ENCODE measurements around the gene PLA2G1B.

PLA2G1B gene

GRCh38 chr12:120331390-120331789, 3.8 kb upstream of the PLA2G1B start:
- Histone ChIP-seq H3K36me3 (ENCODE audit: low read depth) (no peaks in the 10 kb centered on the region), H3K9me3 (ENCODE audit: severe bottlenecking) (no peaks in the 10 kb centered on the region), H3K4me1 (ENCODE audit: insufficient read depth, poor library complexity, severe bottlenecking) (no peaks in the 10 kb centered on the region), H3K27me3 (ENCODE audit: insufficient read depth, poor library complexity, severe bottlenecking) (no peaks in the 10 kb centered on the region), H3K27ac (ENCODE audit: poor library complexity, severe bottlenecking) (no peak overlapping the region), H3K4me3 (ENCODE audit: severe bottlenecking) (no peak overlapping the region)
- no peak for TF ChIP-seq CTCF (IDR thresholded peaks at IDR 0.05; ENCODE audit: poor library complexity, severe bottlenecking)
- ATAC-seq (ENCODE audit: low read depth) (no peak), DNase-seq (ENCODE audit: low spot score) (no peak)

DNA sequence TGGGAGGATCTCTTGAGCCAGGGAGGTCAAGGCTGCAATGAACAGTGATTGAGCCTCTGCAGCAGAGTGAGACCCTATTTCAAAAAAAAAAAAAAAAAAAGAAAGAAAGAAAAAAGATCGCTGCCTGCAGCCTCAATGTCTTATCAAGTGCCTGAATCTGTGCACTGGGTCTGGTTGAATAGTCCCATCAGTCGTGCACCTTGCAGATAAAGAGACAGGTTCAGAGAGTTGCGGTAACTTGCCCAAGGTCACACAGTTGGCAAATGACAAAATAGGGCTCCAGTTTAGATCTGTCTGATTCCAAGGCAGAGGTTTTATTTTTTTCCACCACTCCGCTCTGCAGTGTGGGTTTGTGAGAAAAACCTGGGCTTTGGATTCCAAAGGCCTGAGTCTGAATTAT, 649 bp upstream of the PLA2G1B start:
- TF ChIP-seq CTCF (IDR thresholded peaks at IDR 0.05; ENCODE audit: poor library complexity, severe bottlenecking): no peak
- no peak for ATAC-seq (ENCODE audit: low read depth)

DNA sequence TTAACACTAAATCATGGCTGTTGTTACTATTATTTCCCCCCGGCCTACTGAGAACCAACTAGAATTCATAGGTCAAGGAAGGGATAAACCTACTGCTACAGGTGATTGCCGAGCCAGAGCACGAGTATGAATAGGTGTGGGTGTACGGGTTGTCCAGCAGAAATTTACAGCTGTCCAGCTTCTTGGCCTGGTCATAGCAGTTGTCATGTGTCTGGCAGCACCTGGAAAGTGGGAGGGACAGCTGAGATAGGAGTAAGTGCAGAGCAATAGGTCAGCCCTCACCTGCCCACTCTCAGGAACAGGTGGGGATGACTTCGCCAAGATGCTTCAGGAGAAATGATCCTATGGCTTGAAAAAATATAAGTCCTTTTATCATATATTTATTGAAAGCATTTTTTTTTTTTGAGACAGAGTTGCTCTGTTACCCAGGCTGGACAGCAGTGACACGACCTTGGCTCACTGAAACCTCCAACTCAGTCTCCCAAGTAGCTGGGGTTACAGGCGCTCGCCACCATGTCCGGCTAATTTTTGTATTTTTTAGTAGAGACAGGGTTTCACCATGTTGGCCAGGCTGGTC, 2.6 kb downstream of the PLA2G1B start:
- no peak overlapping the region for H3K4me3 ChIP-seq (ENCODE audit: severe bottlenecking)
- no peak overlapping the region for H3K27ac ChIP-seq (ENCODE audit: poor library complexity, severe bottlenecking)
- ATAC-seq (ENCODE audit: low read depth): no peak

More for the DNA sequence above, 649 bp upstream of the PLA2G1B start:
- Histone ChIP-seq H3K9me3 (ENCODE audit: severe bottlenecking) (no peaks in the 10 kb centered on the region), H3K27me3 (ENCODE audit: insufficient read depth, poor library complexity, severe bottlenecking) (no peaks in the 10 kb centered on the region), H3K27ac (ENCODE audit: poor library complexity, severe bottlenecking) (no peak overlapping the region), H3K4me1 (ENCODE audit: insufficient read depth, poor library complexity, severe bottlenecking) (no peaks in the 10 kb centered on the region), H3K36me3 (ENCODE audit: low read depth) (no peaks in the 10 kb centered on the region), H3K4me3 (ENCODE audit: severe bottlenecking) (no peak overlapping the region)
- no peak for DNase-seq (ENCODE audit: low spot score)

DNA sequence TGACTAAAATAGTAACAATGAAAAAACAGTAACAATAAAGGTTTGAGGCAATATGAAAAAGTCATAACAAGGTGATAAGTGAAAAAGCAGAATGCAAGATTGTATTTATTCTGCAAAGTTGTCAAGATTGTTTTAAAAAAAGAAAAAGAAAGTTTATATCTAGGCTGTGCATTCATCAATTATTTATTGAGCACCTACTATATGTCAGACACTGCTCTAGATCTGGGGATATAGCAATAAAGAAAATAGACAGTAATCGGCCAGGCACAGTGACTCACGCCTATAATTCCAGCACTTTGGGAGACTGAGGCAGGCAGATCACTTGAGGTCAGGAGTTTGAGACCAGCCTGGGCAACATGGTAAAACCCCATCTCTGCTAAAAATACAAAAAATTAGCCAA, 3.8 kb downstream of the PLA2G1B start:
- DNase-seq (ENCODE audit: low spot score) (no peak), ATAC-seq (ENCODE audit: low read depth) (no peak)
- no peak for TF ChIP-seq CTCF (IDR thresholded peaks at IDR 0.05; ENCODE audit: poor library complexity, severe bottlenecking)
- H3K27me3 ChIP-seq (ENCODE audit: insufficient read depth, poor library complexity, severe bottlenecking): no peaks in the 10 kb centered on the region
- H3K9me3 ChIP-seq (ENCODE audit: severe bottlenecking): no peaks in the 10 kb centered on the region
- H3K36me3 ChIP-seq (ENCODE audit: low read depth): no peaks in the 10 kb centered on the region
- H3K27ac ChIP-seq (ENCODE audit: poor library complexity, severe bottlenecking): no peak overlapping the region
- no peaks in the 10 kb centered on the region for H3K4me1 ChIP-seq (ENCODE audit: insufficient read depth, poor library complexity, severe bottlenecking)
- no peak overlapping the region for H3K4me3 ChIP-seq (ENCODE audit: severe bottlenecking)

More for the DNA sequence above, 2.6 kb downstream of the PLA2G1B start:
- Histone ChIP-seq H3K36me3 (ENCODE audit: low read depth) (no peaks in the 10 kb centered on the region), H3K27me3 (ENCODE audit: insufficient read depth, poor library complexity, severe bottlenecking) (no peaks in the 10 kb centered on the region), H3K4me1 (ENCODE audit: insufficient read depth, poor library complexity, severe bottlenecking) (no peaks in the 10 kb centered on the region), H3K9me3 (ENCODE audit: severe bottlenecking) (no peaks in the 10 kb centered on the region)
- TF ChIP-seq CTCF (IDR thresholded peaks at IDR 0.05; ENCODE audit: poor library complexity, severe bottlenecking): no peak
- DNase-seq (ENCODE audit: low spot score): no peak

DNA sequence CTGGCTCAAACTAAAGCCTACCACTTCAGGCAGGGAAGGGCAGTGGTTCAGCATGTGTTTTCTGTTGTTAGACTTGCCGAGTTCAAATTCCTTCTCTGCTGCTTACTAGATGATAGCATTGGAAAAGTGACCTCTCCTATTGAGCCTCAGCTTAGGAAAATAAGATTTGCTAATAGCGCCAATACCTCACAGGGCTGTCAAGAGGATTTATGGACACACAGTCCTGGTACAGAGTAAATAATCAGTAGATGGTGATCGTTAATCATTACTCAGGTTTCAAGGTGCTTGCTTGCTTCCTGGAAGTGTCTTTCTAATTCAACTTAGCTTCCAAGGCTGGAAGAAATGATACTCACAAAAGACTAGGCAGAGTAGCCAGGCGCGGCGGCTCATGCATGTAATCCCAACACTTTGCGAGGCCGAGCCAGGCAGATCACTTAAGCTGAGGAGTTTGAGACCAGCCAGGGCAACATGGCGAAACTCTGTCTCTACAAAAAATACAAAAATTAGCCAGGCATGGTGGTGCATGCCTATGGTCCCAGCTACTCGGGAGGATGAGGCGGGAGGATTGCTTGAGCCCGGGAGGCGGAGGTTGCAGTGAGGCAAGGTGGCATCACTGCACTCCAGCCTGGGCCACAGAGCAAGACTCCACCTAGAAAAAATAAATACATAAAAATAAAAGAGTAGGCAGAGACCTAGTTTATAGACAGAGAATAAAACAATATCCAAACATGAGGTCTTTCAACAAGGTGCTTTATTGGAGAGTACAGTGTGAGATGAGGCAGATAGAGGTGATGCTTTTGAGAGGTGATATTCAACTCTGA, 6.0 kb downstream of the PLA2G1B start:
- Histone ChIP-seq H3K36me3 (ENCODE audit: low read depth) (no peaks in the 10 kb centered on the region), H3K4me3 (ENCODE audit: severe bottlenecking) (no peak overlapping the region), H3K27ac (ENCODE audit: poor library complexity, severe bottlenecking) (no peak overlapping the region), H3K9me3 (ENCODE audit: severe bottlenecking) (no peaks in the 10 kb centered on the region), H3K27me3 (ENCODE audit: insufficient read depth, poor library complexity, severe bottlenecking) (no peaks in the 10 kb centered on the region), H3K4me1 (ENCODE audit: insufficient read depth, poor library complexity, severe bottlenecking) (peaks cover 2% of the 10 kb centered on the region)
- DNase-seq (ENCODE audit: low spot score) (no peak), ATAC-seq (ENCODE audit: low read depth) (no peak)
- no peak for TF ChIP-seq CTCF (IDR thresholded peaks at IDR 0.05; ENCODE audit: poor library complexity, severe bottlenecking)
